ENCODE results near the gene FUOM.

The FUOM gene

GRCh38 chr10:133314911-133315310 lies 42.9 kb downstream of the FUOM start:
- no peak for DNase-seq (ENCODE audit: low spot score)
- TF ChIP-seq CTCF (IDR thresholded peaks at IDR 0.05; ENCODE audit: extremely low read depth, missing control alignments): no peak

- no peak for DNase-seq (ENCODE audit: low spot score)
- no peak for TF ChIP-seq CTCF (IDR thresholded peaks at IDR 0.05; ENCODE audit: extremely low read depth, missing control alignments)
Observed at GRCh38 chr10:133313192-133313591, 44.6 kb downstream of the FUOM start.

- DNase-seq (ENCODE audit: low spot score): no peak
- no peak for TF ChIP-seq CTCF (IDR thresholded peaks at IDR 0.05; ENCODE audit: extremely low read depth, missing control alignments)
Observed at GRCh38 chr10:133312769-133313145, 45.1 kb downstream of the FUOM start.

GRCh38 chr10:133312016-133312768 lies 45.6 kb downstream of the FUOM start:
- no peak for TF ChIP-seq CTCF (IDR thresholded peaks at IDR 0.05; ENCODE audit: extremely low read depth, missing control alignments)
- no peak for DNase-seq (ENCODE audit: low spot score)

GRCh38 chr10:133311570-133311969 lies 46.2 kb downstream of the FUOM start:
- DNase-seq (ENCODE audit: low spot score): no peak
- no peak for TF ChIP-seq CTCF (IDR thresholded peaks at IDR 0.05; ENCODE audit: extremely low read depth, missing control alignments)

GRCh38 chr10:133310789-133311188 lies 47.0 kb downstream of the FUOM start:
- TF ChIP-seq CTCF (IDR thresholded peaks at IDR 0.05; ENCODE audit: extremely low read depth, missing control alignments): no peak
- no peak for DNase-seq (ENCODE audit: low spot score)

GRCh38 chr10:133310399-133310755 lies 47.4 kb downstream of the FUOM start:
- no peak for DNase-seq (ENCODE audit: low spot score)
- TF ChIP-seq CTCF (IDR thresholded peaks at IDR 0.05; ENCODE audit: extremely low read depth, missing control alignments): no peak
